SK-N-SH treated with all-trans-retinoic acid at 6 μM for 48 hours (cell line): ENCODE data around the gene TOMM20.
A peak's percentile ranks its signal among the peaks of the same experiment; 100 is the strongest.

Source experiments
- ATAC-seq: fragments of 200-7000 bp; cut with Tn5 transposase; 3 replicates; pipeline ENCODE4 v1.9.1; 2020; ENCODE audit warnings: mild to moderate bottlenecking, moderate library complexity
- ARNTL ChIP-seq: fragments of 450-650 bp; formaldehyde crosslinking; IDR thresholded peaks from 2 replicates; pipeline ENCODE4 v1.5.0; 2020; ENCODE audit warnings: low read depth, mild to moderate bottlenecking, moderate library complexity, borderline replicate concordance
- BACH2 ChIP-seq: fragments of 250-450 bp; sonication (Bioruptor Pico); IDR thresholded peaks from 2 replicates; pipeline ENCODE4 v1.9.0; 2021; ENCODE audit warnings: mild to moderate bottlenecking, borderline replicate concordance
- CREB5 ChIP-seq: fragments of 250-450 bp; sonication (Bioruptor Pico); IDR thresholded peaks from 2 replicates; pipeline ENCODE4 v1.5.1; 2020; ENCODE audit warnings: low read depth, mild to moderate bottlenecking, moderate library complexity
- CSDC2 ChIP-seq: fragments of 250-450 bp; sonication (Bioruptor Pico); IDR thresholded peaks from 2 replicates; pipeline ENCODE4 v1.5.0; 2020; ENCODE audit warnings: mild to moderate bottlenecking, moderate library complexity
- CSRNP3 ChIP-seq: fragments of 250-450 bp; sonication (Bioruptor Pico); IDR thresholded peaks from 2 replicates; pipeline ENCODE4 v1.5.1; 2021; ENCODE audit warnings: mild to moderate bottlenecking, moderate library complexity
- ESRRG ChIP-seq: fragments of 250-450 bp; sonication (Bioruptor Pico); IDR thresholded peaks from 2 replicates; pipeline ENCODE4 v1.6.1; 2021; ENCODE audit warnings: mild to moderate bottlenecking
- GLIS3 ChIP-seq: fragments of 250-450 bp; sonication (Bioruptor Pico); IDR thresholded peaks from 2 replicates; pipeline ENCODE4 v1.5.0; 2020; ENCODE audit warnings: mild to moderate bottlenecking, moderate library complexity
- ISL1 ChIP-seq: fragments of 250-450 bp; sonication (Bioruptor Pico); IDR thresholded peaks from 2 replicates; pipeline ENCODE4 v2.1.2; 2022; ENCODE audit warnings: mild to moderate bottlenecking, moderate library complexity
- OSR1 ChIP-seq: fragments of 250-450 bp; sonication (Bioruptor Pico); IDR thresholded peaks from 2 replicates; pipeline ENCODE4 v1.8.0; 2022; ENCODE audit warnings: moderate library complexity, mild to moderate bottlenecking, inconsistent platforms
- PATZ1 ChIP-seq: fragments of 250-450 bp; sonication (Bioruptor Pico); IDR thresholded peaks from 2 replicates; pipeline ENCODE4 v1.8.0; 2020; ENCODE audit warnings: mild to moderate bottlenecking, moderate library complexity, borderline replicate concordance
- POU6F1 ChIP-seq: fragments of 250-450 bp; sonication (Bioruptor Pico); IDR thresholded peaks from 2 replicates; pipeline ENCODE4 v1.8.0; 2021; ENCODE audit warnings: low read depth, mild to moderate bottlenecking, moderate library complexity, borderline replicate concordance
- PPARA ChIP-seq: fragments of 250-450 bp; sonication (Bioruptor Pico); IDR thresholded peaks from 2 replicates; pipeline ENCODE4 v1.5.0; 2020; ENCODE audit warnings: mild to moderate bottlenecking, borderline replicate concordance
- RARB ChIP-seq: fragments of 250-450 bp; sonication (Bioruptor Pico); IDR thresholded peaks from 2 replicates; pipeline ENCODE4 v1.8.0; 2021; ENCODE audit warnings: mild to moderate bottlenecking, moderate library complexity
- SNAI2 ChIP-seq: fragments of 250-450 bp; sonication (Bioruptor Pico); IDR thresholded peaks from 2 replicates; pipeline ENCODE4 v1.5.0; 2020; ENCODE audit warnings: mild to moderate bottlenecking, moderate library complexity
- TCF4 ChIP-seq: fragments of 250-450 bp; sonication (Bioruptor Pico); IDR thresholded peaks from 2 replicates; pipeline ENCODE4 v1.8.0; 2021; ENCODE audit warnings: mild to moderate bottlenecking, moderate library complexity, borderline replicate concordance
- TOX ChIP-seq: fragments of 250-450 bp; sonication (Bioruptor Pico); IDR thresholded peaks from 2 replicates; pipeline ENCODE4 v1.8.0; 2021; ENCODE audit warnings: mild to moderate bottlenecking, moderate library complexity, borderline replicate concordance
- TSHZ2 ChIP-seq: fragments of 250-450 bp; sonication (Bioruptor Pico); IDR thresholded peaks from 2 replicates; pipeline ENCODE4 v1.5.0; 2020; ENCODE audit warnings: mild to moderate bottlenecking, moderate library complexity
- ZC3H10 ChIP-seq: fragments of 250-450 bp; sonication (Bioruptor Pico); IDR thresholded peaks from 2 replicates; pipeline ENCODE4 v1.5.1; 2021; ENCODE audit warnings: mild to moderate bottlenecking, moderate library complexity
- ZFP3 ChIP-seq: fragments of 250-450 bp; sonication (Bioruptor Pico); IDR thresholded peaks from 2 replicates; pipeline ENCODE4 v1.5.0; 2020; ENCODE audit warnings: mild to moderate bottlenecking, moderate library complexity
- ZFP30 ChIP-seq: fragments of 450-650 bp; formaldehyde crosslinking; IDR thresholded peaks from 2 replicates; pipeline ENCODE4 v1.5.0; 2022; ENCODE audit warnings: mild to moderate bottlenecking, moderate library complexity
- ZNF565 ChIP-seq: fragments of 450-650 bp; formaldehyde crosslinking; conservative IDR thresholded peaks from 2 replicates; pipeline ENCODE4 v1.5.0; 2020; ENCODE audit warnings: low read depth, mild to moderate bottlenecking, moderate library complexity
- ZNF70 ChIP-seq: fragments of 450-650 bp; formaldehyde crosslinking; IDR thresholded peaks from 2 replicates; pipeline ENCODE4 v1.5.0; 2020; ENCODE audit warnings: mild to moderate bottlenecking, moderate library complexity
- ZNF8 ChIP-seq: fragments of 450-650 bp; formaldehyde crosslinking; IDR thresholded peaks from 2 replicates; pipeline ENCODE4 v1.5.0; 2020; ENCODE audit warnings: mild to moderate bottlenecking, moderate library complexity

The TOMM20 gene

GRCh38 chr1:235168375-235168774 lies 39.7 kb upstream of the TOMM20 start:
- no peak for ATAC-seq
- TF ChIP-seq SNAI2 (no peak), TOX (CRISPR knock-in tag) (no peak), TCF4 (CRISPR knock-in tag) (no peak), PATZ1 (CRISPR knock-in tag) (no peak), ZC3H10 (CRISPR knock-in tag) (no peak), ZNF8 (CRISPR knock-in tag) (no peak), ISL1 (CRISPR knock-in tag) (no peak), CSDC2 (CRISPR knock-in tag) (no peak), PPARA (CRISPR knock-in tag) (no peak), RARB (CRISPR knock-in tag) (no peak), ESRRG (CRISPR knock-in tag) (no peak), TSHZ2 (CRISPR knock-in tag) (no peak), OSR1 (CRISPR knock-in tag) (no peak), GLIS3 (no peak), CSRNP3 (CRISPR knock-in tag) (no peak), BACH2 (no peak), ZFP3 (no peak), CREB5 (no peak), ZNF70 (CRISPR knock-in tag) (no peak)

GRCh38 chr1:235161685-235162327 lies 33.2 kb upstream of the TOMM20 start:
- ATAC-seq, result peak; percentile 11
- TF ChIP-seq ARNTL (CRISPR knock-in tag), result no peak
- no peak for TF ChIP-seq PATZ1 (CRISPR knock-in tag)
- TF ChIP-seq OSR1 (CRISPR knock-in tag), result no peak
- TF ChIP-seq CREB5, result no peak
- no peak for TF ChIP-seq ZNF565 (CRISPR knock-in tag)
- no peak for TF ChIP-seq RARB (CRISPR knock-in tag)
- no peak for TF ChIP-seq ZNF70 (CRISPR knock-in tag)
- no peak for TF ChIP-seq ISL1 (CRISPR knock-in tag)
- no peak for TF ChIP-seq CSDC2 (CRISPR knock-in tag)
- no peak for TF ChIP-seq TOX (CRISPR knock-in tag)
- TF ChIP-seq PPARA (CRISPR knock-in tag), result no peak
- TF ChIP-seq ZFP3, result no peak
- TF ChIP-seq ZFP30 (CRISPR knock-in tag), result no peak
- TF ChIP-seq SNAI2, result no peak
- TF ChIP-seq TSHZ2 (CRISPR knock-in tag), result no peak
- TF ChIP-seq ZC3H10 (CRISPR knock-in tag), result no peak
- TF ChIP-seq TCF4 (CRISPR knock-in tag), result no peak
- no peak for TF ChIP-seq POU6F1 (CRISPR knock-in tag)
- TF ChIP-seq GLIS3, result no peak
- no peak for TF ChIP-seq BACH2
